HEK293 (cell line): ENCODE results near the gene ZCCHC24.

Experiments
- GLIS2 ChIP-seq: fragments of 450-650 bp; formaldehyde crosslinking; IDR thresholded peaks from 2 replicates; pipeline ENCODE4 v1.5.1; 2016; ENCODE audit warnings: missing biosample characterization, missing genetic modification characterization
- KLF10 ChIP-seq: fragments of 450-650 bp; IDR thresholded peaks from 2 replicates; pipeline ENCODE4 v1.5.1; 2018; ENCODE audit warnings: missing biosample characterization, mild to moderate bottlenecking, missing genetic modification characterization
- ZBTB17 ChIP-seq: fragments of 450-650 bp; formaldehyde crosslinking; IDR thresholded peaks from 2 replicates; pipeline ENCODE4 v1.5.1; 2016; ENCODE audit warnings: missing biosample characterization, missing genetic modification characterization
- ZNF311 ChIP-seq: fragments of 450-650 bp; formaldehyde crosslinking; IDR thresholded peaks from 2 replicates; pipeline ENCODE4 v1.5.1; 2017; ENCODE audit warnings: missing biosample characterization, missing genetic modification characterization, borderline replicate concordance
- ZNF335 ChIP-seq: fragments of 450-650 bp; formaldehyde crosslinking; conservative IDR thresholded peaks from 2 replicates; pipeline ENCODE4 v1.5.1; 2016; ENCODE audit warnings: missing biosample characterization, missing genetic modification characterization
- ZNF416 ChIP-seq: fragments of 450-650 bp; formaldehyde crosslinking; IDR thresholded peaks from 2 replicates; pipeline ENCODE4 v1.5.1; 2016; ENCODE audit warnings: missing biosample characterization, missing genetic modification characterization
- ZNF426 ChIP-seq: fragments of 450-650 bp; formaldehyde crosslinking; IDR thresholded peaks from 2 replicates; pipeline ENCODE4 v1.5.1; 2017; ENCODE audit warnings: missing biosample characterization, missing genetic modification characterization, mild to moderate bottlenecking, inconsistent platforms, moderate library complexity
- ZNF433 ChIP-seq: fragments of 450-650 bp; formaldehyde crosslinking; IDR thresholded peaks from 2 replicates; pipeline ENCODE4 v1.5.1; 2016; ENCODE audit warnings: missing biosample characterization, missing genetic modification characterization, low read depth
- ZNF529 ChIP-seq: fragments of 450-650 bp; formaldehyde crosslinking; IDR thresholded peaks from 2 replicates; pipeline ENCODE4 v1.5.1; 2017; ENCODE audit warnings: missing genetic modification characterization, missing biosample characterization; ENCODE audit not compliant: insufficient replicate concordance
- TF ChIP-seq, protein P1 (sequence below): fragments of 450-650 bp; formaldehyde crosslinking; IDR thresholded peaks from 2 replicates; pipeline ENCODE4 v1.5.1; 2016; ENCODE audit warnings: missing biosample characterization, missing genetic modification characterization
- TF ChIP-seq, protein P2 (sequence below): fragments of 450-650 bp; formaldehyde crosslinking; IDR thresholded peaks from 2 replicates; pipeline ENCODE4 v1.5.1; 2016; ENCODE audit warnings: missing biosample characterization, missing genetic modification characterization
- TF ChIP-seq, protein P3 (sequence below): fragments of 450-650 bp; formaldehyde crosslinking; IDR thresholded peaks from 2 replicates; pipeline ENCODE4 v1.5.1; 2016; ENCODE audit warnings: missing biosample characterization, missing genetic modification characterization
- TF ChIP-seq, protein P4 (sequence below): fragments of 450-650 bp; formaldehyde crosslinking; IDR thresholded peaks from 2 replicates; pipeline ENCODE4 v1.5.1; 2016; ENCODE audit warnings: missing biosample characterization, missing genetic modification characterization
- TF ChIP-seq, protein P5 (sequence below): sonication (generic); formaldehyde crosslinking; IDR thresholded peaks from 2 replicates; pipeline ENCODE4 v1.8.1; 2022; ENCODE audit warnings: mild to moderate bottlenecking, moderate library complexity, missing genetic modification reagents
- TF ChIP-seq, protein P6 (sequence below): fragments of 450-650 bp; formaldehyde crosslinking; IDR thresholded peaks from 2 replicates; pipeline ENCODE4 v1.5.1; 2017; ENCODE audit warnings: missing biosample characterization, missing genetic modification characterization
- TF ChIP-seq, protein P7 (sequence below): fragments of 450-650 bp; formaldehyde crosslinking; IDR thresholded peaks from 2 replicates; pipeline ENCODE4 v1.5.1; 2016; ENCODE audit warnings: missing biosample characterization, missing genetic modification characterization

Gene ZCCHC24

DNA sequence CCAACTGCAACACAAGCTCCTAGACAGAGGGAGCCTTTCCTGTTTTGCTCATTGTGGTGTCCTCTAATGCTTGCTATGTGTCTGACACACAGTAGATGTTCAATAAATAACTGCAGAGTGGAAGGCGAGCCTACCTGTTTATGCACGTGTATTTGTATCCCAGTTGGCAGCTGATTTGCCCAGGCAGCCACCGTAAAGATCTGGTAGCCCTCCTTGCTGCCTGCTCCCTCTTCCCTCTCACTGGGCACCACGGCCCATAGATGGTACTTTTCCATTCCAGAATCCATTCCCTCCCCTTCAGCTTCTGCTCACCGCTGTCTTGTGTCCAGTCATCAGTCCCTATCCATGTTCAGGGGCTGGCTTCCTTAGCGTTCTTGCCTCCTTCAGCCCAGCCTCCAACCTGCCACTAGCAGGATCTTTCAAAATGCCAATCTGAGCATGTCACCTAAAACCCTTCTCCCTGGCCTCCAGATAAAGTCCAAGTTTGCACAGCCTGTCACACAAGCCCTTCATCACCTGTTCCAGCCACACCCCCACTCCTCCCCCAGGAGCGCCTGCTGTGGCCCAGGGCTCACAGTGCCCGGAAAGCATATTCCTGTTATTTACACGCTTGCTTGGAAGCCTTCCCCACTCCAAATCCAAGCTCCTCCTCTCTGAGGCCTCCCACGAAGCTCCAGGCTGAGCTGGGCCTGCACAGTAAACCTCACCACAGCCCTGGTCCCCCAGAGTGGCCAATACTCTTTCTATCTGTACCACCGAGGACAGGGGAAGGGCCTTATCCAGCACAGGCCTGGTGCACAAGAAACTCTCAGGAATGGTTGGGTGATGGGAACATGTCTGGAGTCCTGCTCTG lies 21.0 kb downstream of the ZCCHC24 start (continued):
- TF ChIP-seq, protein P1, sequence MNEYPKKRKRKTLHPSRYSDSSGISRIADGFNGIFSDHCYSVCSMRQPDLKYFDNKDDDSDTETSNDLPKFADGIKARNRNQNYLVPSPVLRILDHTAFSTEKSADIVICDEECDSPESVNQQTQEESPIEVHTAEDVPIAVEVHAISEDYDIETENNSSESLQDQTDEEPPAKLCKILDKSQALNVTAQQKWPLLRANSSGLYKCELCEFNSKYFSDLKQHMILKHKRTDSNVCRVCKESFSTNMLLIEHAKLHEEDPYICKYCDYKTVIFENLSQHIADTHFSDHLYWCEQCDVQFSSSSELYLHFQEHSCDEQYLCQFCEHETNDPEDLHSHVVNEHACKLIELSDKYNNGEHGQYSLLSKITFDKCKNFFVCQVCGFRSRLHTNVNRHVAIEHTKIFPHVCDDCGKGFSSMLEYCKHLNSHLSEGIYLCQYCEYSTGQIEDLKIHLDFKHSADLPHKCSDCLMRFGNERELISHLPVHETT (tag by site-specific recombination), result no peak
- no peak for TF ChIP-seq ZNF426 (tag by site-specific recombination)
- TF ChIP-seq ZNF335 (tag by site-specific recombination), result 0 out of 2 replicates have a peak, but pooled peaks have one; percentile 18
- TF ChIP-seq, protein P2, sequence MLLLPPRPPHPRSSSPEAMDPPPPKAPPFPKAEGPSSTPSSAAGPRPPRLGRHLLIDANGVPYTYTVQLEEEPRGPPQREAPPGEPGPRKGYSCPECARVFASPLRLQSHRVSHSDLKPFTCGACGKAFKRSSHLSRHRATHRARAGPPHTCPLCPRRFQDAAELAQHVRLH, result no peak
- TF ChIP-seq ZBTB17 (tag by site-specific recombination), result no peak
- TF ChIP-seq ZNF311 (tag by site-specific recombination), result no peak
- peak; percentile 76; the same call in 1 of the 2 replicates for TF ChIP-seq KLF10 (tag by site-specific recombination)
- peak; percentile 32; the same call in 1 of the 2 replicates for TF ChIP-seq GLIS2 (tag by site-specific recombination)
- TF ChIP-seq, protein P3, sequence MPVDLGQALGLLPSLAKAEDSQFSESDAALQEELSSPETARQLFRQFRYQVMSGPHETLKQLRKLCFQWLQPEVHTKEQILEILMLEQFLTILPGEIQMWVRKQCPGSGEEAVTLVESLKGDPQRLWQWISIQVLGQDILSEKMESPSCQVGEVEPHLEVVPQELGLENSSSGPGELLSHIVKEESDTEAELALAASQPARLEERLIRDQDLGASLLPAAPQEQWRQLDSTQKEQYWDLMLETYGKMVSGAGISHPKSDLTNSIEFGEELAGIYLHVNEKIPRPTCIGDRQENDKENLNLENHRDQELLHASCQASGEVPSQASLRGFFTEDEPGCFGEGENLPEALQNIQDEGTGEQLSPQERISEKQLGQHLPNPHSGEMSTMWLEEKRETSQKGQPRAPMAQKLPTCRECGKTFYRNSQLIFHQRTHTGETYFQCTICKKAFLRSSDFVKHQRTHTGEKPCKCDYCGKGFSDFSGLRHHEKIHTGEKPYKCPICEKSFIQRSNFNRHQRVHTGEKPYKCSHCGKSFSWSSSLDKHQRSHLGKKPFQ (tag by site-specific recombination), result no peak
- TF ChIP-seq, protein P4, sequence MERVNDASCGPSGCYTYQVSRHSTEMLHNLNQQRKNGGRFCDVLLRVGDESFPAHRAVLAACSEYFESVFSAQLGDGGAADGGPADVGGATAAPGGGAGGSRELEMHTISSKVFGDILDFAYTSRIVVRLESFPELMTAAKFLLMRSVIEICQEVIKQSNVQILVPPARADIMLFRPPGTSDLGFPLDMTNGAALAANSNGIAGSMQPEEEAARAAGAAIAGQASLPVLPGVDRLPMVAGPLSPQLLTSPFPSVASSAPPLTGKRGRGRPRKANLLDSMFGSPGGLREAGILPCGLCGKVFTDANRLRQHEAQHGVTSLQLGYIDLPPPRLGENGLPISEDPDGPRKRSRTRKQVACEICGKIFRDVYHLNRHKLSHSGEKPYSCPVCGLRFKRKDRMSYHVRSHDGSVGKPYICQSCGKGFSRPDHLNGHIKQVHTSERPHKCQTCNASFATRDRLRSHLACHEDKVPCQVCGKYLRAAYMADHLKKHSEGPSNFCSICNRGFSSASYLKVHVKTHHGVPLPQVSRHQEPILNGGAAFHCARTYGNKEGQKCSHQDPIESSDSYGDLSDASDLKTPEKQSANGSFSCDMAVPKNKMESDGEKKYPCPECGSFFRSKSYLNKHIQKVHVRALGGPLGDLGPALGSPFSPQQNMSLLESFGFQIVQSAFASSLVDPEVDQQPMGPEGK (tag by site-specific recombination), result 0 out of 2 replicates have a peak, but pooled peaks have one; percentile 38
- TF ChIP-seq ZNF433, result no peak
- TF ChIP-seq ZNF416 (tag by site-specific recombination), result no peak
- TF ChIP-seq, protein P5, sequence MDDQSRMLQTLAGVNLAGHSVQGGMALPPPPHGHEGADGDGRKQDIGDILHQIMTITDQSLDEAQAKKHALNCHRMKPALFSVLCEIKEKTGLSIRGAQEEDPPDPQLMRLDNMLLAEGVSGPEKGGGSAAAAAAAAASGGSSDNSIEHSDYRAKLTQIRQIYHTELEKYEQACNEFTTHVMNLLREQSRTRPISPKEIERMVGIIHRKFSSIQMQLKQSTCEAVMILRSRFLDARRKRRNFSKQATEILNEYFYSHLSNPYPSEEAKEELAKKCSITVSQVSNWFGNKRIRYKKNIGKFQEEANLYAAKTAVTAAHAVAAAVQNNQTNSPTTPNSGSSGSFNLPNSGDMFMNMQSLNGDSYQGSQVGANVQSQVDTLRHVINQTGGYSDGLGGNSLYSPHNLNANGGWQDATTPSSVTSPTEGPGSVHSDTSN (CRISPR knock-in tag), result no peak
- TF ChIP-seq, protein P6, sequence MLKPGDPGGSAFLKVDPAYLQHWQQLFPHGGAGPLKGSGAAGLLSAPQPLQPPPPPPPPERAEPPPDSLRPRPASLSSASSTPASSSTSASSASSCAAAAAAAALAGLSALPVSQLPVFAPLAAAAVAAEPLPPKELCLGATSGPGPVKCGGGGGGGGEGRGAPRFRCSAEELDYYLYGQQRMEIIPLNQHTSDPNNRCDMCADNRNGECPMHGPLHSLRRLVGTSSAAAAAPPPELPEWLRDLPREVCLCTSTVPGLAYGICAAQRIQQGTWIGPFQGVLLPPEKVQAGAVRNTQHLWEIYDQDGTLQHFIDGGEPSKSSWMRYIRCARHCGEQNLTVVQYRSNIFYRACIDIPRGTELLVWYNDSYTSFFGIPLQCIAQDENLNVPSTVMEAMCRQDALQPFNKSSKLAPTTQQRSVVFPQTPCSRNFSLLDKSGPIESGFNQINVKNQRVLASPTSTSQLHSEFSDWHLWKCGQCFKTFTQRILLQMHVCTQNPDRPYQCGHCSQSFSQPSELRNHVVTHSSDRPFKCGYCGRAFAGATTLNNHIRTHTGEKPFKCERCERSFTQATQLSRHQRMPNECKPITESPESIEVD (tag by site-specific recombination), result no peak
- TF ChIP-seq ZNF529, result no peak
- TF ChIP-seq, protein P7, sequence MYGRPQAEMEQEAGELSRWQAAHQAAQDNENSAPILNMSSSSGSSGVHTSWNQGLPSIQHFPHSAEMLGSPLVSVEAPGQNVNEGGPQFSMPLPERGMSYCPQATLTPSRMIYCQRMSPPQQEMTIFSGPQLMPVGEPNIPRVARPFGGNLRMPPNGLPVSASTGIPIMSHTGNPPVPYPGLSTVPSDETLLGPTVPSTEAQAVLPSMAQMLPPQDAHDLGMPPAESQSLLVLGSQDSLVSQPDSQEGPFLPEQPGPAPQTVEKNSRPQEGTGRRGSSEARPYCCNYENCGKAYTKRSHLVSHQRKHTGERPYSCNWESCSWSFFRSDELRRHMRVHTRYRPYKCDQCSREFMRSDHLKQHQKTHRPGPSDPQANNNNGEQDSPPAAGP (tag by site-specific recombination), result no peak
